GM12872 (cell line): ENCODE data around the gene SRBD1.

Source experiments
- TF ChIP-seq, protein P1 (sequence below): IDR thresholded peaks from 3 replicates; pipeline ENCODE4 v1.5.1; 2011; ENCODE audit warnings: low read depth, mild to moderate bottlenecking, low read length, moderate library complexity; ENCODE audit not compliant: insufficient read depth

Gene SRBD1

DNA sequence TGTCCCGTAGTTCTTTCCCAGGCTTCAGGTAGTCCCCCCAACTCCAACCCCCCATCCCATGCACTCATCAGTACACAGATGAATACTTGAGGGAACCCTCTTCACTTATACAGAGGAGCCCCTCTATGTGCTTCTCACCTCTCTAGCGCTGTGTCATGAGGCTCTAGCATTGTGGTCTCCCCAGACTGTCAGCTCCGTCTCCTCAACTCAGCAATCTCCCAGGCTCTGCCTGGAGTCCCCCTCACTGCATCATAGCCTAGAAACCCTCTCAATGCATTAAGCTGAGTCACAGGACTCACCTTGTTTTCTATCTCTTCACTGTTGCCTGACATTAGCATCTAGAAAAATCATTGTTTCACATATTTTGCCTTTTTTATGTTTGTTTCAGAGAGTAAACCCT is 20.3 kb upstream of the SRBD1 start:
- TF ChIP-seq, protein P1, sequence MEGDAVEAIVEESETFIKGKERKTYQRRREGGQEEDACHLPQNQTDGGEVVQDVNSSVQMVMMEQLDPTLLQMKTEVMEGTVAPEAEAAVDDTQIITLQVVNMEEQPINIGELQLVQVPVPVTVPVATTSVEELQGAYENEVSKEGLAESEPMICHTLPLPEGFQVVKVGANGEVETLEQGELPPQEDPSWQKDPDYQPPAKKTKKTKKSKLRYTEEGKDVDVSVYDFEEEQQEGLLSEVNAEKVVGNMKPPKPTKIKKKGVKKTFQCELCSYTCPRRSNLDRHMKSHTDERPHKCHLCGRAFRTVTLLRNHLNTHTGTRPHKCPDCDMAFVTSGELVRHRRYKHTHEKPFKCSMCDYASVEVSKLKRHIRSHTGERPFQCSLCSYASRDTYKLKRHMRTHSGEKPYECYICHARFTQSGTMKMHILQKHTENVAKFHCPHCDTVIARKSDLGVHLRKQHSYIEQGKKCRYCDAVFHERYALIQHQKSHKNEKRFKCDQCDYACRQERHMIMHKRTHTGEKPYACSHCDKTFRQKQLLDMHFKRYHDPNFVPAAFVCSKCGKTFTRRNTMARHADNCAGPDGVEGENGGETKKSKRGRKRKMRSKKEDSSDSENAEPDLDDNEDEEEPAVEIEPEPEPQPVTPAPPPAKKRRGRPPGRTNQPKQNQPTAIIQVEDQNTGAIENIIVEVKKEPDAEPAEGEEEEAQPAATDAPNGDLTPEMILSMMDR: no peak

DNA sequence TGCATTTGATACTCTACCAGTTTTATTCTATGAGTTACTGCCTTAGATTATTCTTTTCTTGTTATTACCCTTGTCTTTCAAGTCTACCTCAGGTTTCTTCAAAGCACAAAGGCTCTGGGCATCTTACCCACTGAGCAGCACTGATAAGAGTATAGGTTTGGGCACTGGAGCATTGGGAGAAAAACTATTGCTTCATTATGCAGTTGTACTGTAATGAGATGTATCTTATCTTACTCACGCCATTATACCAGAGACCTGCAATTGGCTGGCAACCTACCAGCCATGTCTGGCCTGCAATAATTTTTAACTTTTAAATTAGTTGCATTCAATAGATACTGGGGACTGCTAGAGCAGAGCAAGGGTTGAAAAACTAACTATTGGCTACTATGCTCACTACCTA is 18.9 kb upstream of the SRBD1 start:
- TF ChIP-seq, protein P1: no peak

DNA sequence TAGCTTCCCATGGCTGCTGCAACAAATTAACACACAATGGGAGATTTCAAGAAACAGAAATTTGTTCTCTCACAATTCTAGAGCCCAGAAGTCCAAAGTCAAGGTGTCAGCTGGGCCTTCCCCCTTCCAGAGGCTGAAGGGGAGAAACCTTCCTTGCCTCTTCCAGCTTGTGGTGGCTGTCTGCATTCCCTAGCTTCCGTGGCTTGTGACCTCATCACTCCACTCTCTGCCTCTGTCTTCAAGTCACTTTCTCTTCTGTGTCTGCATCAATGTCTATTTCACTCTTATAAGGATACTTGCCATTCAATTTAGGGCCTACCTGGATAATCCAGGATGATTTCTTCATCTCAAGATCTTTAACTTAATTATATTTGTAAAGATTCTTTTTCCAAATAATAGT is 16.8 kb upstream of the SRBD1 start:
- TF ChIP-seq, protein P1: no peak

DNA sequence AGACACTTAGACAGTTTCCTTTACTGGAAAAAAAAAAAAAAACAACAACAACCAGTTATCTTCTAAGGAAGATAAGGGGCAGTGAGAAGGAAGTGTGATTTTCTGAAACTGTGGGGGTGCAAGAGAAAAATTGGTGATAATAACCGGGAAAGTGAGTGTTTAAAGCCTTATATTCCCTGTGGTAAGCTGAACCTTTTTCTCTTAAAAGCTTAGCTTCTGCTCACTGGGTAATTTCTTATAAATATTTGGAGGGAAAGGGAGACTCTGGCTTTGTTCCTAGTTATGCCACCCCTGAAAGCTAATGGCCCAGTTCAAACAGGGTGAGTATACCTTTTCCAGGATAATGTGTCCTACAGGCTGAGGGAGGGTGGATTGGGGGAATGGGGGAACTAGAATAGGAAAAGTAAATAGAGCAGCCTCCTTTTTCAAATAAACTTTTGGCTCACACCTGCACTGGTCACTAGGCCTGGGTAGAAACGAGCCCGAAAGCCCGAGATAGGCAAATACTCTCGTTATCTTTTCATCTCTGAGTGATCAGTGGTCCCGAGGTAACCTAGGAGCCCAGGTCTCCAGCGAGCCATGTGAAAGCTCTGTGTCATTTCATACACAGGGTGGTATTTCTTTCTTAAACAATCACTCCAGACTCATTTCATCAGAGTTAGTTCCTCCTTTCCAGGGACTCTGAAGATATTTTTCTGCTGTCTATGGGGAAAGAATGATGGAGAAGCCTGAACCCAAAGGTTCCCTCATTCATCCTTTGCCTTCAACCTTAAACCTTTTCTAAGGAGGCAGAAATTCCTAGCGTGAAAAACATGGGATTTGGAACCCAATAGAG is 15.5 kb upstream of the SRBD1 start:
- TF ChIP-seq, protein P1: no peak

DNA sequence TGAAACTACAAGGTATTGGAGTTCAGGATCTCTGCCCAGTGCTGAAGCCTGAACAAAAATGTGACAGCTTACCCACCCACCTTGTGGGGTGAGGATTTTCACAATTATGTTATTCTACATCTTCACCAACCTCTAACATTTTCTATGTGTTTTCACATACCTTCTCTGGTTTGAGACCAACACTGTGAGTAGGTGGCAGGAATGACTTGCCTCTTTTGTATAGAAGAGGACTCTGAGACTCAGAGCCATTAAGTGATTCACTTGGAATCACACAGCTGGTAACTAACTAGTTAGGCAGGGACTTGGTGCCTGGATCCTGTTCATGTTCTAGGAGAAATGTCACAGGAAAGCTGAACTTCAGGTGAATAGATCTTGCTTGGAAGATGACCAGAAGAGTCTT is 14.8 kb upstream of the SRBD1 start:
- TF ChIP-seq, protein P1: no peak

DNA sequence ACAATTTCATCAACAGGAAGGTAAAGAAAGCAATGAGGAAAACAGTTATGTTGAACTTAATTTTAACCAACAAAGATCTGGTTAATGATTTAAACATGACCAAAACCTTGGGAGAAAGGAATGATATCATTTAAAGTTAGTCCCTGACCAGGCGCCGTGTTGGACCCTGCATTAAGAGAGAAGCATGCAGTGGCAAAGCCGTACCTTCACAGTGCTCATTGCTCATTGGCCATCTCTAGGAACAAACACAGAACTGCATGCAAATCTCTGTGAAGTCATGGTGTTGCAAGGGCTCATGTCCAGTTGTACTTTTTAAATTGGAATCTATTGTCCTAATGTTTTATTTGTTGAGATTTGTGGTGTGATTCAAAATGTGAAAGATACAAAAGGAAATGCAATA is 12.0 kb upstream of the SRBD1 start:
- TF ChIP-seq, protein P1: no peak

DNA sequence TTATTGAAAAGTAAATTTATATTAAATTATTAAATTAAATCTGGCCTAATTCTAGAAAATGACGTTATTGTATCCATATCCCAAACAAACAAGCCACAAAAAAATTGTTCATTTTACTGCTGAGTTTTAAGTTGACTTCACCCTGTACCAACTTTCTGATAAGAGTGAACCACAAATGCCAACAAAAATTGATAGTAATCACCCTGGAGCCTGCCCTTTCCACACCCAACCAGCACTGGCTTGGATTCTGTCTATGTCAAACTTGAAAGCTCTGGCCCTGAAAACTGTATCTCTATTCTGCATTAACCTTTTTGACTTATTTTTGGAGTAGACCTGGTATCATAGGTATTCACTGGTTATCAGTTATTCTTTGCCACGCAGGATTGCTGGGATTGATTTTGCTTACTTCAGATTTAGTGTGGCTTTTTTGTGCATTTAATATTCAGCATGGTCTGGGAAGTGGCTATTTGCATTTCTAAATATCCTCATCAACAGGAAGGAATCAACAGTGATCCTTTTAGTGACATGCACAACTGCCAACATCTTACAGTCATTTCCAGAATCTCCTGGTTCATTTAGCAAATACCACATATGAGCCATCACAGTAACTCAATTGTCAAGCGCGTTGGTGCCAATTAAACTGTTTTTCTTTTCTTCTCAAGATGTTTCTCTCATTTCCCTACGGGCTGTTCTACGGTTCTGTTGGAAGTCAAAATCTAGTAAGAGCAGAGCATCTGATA is 11.4 kb upstream of the SRBD1 start:
- TF ChIP-seq, protein P1: no peak
